Stimulated activated naive CD8-positive, alpha-beta T cell treated with anti-CD3 and anti-CD28 coated beads, Interleukin-15, amount 100 ng/mL, for 72 hours (primary cell): ENCODE results near the gene CENPF.

Experiments used
- ATAC-seq: fragments of 150-1000 bp; cut with Tn5 transposase; 2 replicates; pipeline ENCODE4 v1.10.0; 2021; ENCODE audit warnings: mild to moderate bottlenecking, moderate library complexity
- DNase-seq, 2 donors: peaks; one replicate each; pipeline ENCODE4 v3.0.0; 2021 to 2022
- H3K27ac Mint-ChIP-seq, 2 donors: one replicate each; pipeline ENCODE4 v1.8.0; 2022; ENCODE audit warnings: mild to moderate bottlenecking in 2 of 2, mixed read lengths in 2 of 2, moderate library complexity in 2 of 2
- H3K27me3 Mint-ChIP-seq: one replicate; pipeline ENCODE4 v1.8.0; 2022; ENCODE audit warnings: mixed read lengths
- H3K4me1 Mint-ChIP-seq: one replicate; pipeline ENCODE4 v1.8.0; 2022; ENCODE audit warnings: mild to moderate bottlenecking, mixed read lengths
- H3K4me3 Mint-ChIP-seq, 2 donors: one replicate each; pipeline ENCODE4 v1.8.0; 2022; ENCODE audit warnings: mild to moderate bottlenecking in 2 of 2, mixed read lengths in 2 of 2, moderate library complexity in 1 of 2
- H3K9me3 Mint-ChIP-seq, 2 donors: one replicate each; pipeline ENCODE4 v1.8.0; 2022; ENCODE audit warnings: mixed read lengths in 2 of 2

The CENPF gene

DNA sequence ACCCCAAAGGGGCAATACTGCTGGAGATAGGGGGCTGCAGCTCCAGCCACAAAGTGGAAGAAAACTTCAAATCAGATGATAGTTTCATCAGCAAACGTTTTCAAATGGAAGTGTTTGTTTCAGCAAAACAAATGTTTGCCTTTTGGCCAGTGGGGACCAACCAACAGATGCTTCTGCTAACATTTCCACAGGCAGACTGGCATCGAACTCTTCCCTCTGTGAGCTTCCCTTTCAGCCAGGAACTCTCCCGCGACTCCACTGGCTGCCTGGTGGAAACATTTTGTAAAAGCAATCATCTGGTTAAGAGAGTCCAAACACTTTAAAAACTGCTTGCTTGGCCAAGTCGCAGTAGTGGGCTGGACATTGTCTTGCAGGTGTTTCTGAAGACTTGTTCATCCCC lies 30.7 kb downstream of the CENPF start:
- Mint-ChIP-seq H3K27ac (no peak overlapping the region), H3K27me3 (no peaks in the 10 kb centered on the region), H3K4me1 (peaks cover 37% of the 10 kb centered on the region), H3K9me3 (no peaks in the 10 kb centered on the region), H3K4me3 (no peak overlapping the region)
- ATAC-seq (no peak), DNase-seq (no peak)

DNA sequence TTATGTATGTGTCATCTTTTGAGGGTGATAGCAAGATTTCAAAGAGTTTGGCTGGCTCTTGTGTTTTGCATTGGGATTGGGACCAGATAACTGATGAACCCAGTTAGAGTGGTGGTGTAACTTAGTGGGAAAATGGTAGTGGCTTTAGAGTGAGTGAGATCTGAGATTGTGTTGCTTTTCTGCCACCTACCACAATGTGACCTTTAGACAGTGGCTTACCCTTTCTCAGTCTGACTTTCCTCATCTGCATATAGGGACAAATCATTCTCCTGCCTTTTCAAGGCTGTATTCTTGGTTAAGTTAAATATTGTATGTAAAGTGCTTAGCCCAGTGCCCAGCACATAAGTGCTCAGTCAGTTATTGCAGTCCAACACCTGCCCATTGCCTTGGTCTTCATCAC lies 31.3 kb downstream of the CENPF start:
- no peak overlapping the region for H3K27ac Mint-ChIP-seq
- no peak for DNase-seq
- H3K27me3 Mint-ChIP-seq = no peaks in the 10 kb centered on the region
- peak; percentile 49 for ATAC-seq
- no peaks in the 10 kb centered on the region for H3K9me3 Mint-ChIP-seq
- peaks cover 43% of the 10 kb centered on the region for H3K4me1 Mint-ChIP-seq
- H3K4me3 Mint-ChIP-seq = no peak overlapping the region

DNA sequence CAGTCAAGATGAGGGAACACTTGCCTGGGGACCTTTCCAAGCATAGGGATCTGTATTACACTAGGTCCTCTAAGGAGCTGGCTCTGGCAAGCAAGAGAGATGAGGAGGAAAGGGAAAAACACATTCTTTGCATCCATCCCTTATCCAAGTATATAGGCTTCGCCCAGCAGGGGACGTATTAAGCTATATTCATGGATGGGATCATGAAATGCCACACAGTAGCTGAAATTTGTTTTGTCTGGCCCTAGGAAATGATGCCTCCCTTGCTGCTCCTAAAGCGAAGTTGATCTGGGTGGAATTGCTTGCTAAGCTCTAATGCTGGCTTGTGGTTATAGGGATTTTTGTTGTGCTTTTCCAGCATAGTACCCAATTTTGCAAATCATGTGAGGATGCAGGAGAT lies 32.1 kb downstream of the CENPF start:
- DNase-seq = no peak
- Mint-ChIP-seq H3K4me3 (no peak overlapping the region), H3K9me3 (no peaks in the 10 kb centered on the region), H3K4me1 (peaks cover 43% of the 10 kb centered on the region), H3K27ac (no peak overlapping the region), H3K27me3 (no peaks in the 10 kb centered on the region)
- no peak for ATAC-seq

DNA sequence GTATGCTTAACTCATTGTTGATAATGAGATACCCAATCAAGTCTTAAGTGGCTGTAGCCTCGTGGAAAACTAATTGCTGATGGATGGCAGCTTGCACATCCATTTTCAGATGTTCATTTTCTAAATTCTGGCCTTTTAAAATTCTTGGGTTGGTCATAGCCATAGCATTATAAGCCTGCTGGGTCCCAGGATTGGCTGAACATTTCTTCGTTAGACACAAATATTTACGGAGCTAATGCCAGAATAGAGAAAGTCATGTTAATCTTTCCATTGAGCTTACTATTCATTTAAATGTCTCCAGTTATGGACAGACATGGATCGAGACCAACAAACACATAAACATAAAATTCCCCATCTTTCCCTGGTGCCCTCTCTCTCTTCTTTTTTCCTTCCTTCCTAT lies 32.5 kb downstream of the CENPF start:
- H3K4me1 Mint-ChIP-seq = peaks cover 43% of the 10 kb centered on the region
- no peak overlapping the region for H3K27ac Mint-ChIP-seq
- H3K9me3 Mint-ChIP-seq = no peaks in the 10 kb centered on the region
- no peak for DNase-seq
- H3K27me3 Mint-ChIP-seq = no peaks in the 10 kb centered on the region
- H3K4me3 Mint-ChIP-seq = no peak overlapping the region
- ATAC-seq = no peak

DNA sequence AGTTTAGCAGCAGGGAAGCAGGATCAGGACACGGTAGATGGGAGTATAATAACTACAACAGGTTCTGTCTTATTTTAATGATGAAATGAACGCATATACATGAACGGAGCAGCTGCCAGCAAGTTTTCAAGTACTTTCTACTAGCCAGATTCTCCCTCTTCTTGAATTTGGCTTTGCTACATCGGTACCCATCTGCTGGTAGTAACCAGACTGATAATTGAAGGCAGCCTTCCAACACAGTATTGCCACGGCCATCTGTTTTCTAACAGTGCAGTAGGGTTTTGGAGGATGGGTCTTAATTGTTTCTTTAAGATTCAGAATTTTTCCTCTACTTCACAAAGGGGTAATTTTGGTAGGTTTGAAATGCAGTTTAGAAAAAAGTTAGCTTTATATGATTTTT lies 33.4 kb downstream of the CENPF start:
- Mint-ChIP-seq H3K27ac (no peak overlapping the region), H3K4me1 (peaks cover 43% of the 10 kb centered on the region), H3K27me3 (no peaks in the 10 kb centered on the region)

DNA sequence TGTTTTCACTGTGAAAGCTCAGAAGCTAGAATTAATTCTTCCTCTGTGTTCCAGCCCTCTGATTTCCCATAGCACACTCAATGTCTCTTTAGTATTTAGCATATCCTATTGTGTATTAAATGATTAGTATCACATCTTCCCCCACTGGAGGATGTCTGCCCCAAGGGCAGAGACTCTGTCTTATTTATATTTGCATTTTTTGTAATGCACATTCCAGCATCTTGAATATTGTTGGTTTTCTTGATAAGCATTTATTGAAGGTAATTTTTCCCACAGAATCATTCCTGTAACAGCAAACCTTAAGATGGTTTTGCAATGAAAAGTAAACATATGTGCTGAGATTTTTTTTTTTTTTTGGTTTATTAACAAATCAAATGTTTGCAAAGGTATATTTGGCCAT lies 34.1 kb downstream of the CENPF start:
- DNase-seq (no peak), ATAC-seq (no peak)
- Mint-ChIP-seq H3K27ac (no peak overlapping the region), H3K27me3 (no peaks in the 10 kb centered on the region), H3K9me3 (no peaks in the 10 kb centered on the region), H3K4me1 (peaks cover 37% of the 10 kb centered on the region), H3K4me3 (no peak overlapping the region)

More for the DNA sequence above, 33.4 kb downstream of the CENPF start:
- Mint-ChIP-seq H3K4me3 (no peak overlapping the region), H3K9me3 (no peaks in the 10 kb centered on the region)
- no peak for DNase-seq
- no peak for ATAC-seq

DNA sequence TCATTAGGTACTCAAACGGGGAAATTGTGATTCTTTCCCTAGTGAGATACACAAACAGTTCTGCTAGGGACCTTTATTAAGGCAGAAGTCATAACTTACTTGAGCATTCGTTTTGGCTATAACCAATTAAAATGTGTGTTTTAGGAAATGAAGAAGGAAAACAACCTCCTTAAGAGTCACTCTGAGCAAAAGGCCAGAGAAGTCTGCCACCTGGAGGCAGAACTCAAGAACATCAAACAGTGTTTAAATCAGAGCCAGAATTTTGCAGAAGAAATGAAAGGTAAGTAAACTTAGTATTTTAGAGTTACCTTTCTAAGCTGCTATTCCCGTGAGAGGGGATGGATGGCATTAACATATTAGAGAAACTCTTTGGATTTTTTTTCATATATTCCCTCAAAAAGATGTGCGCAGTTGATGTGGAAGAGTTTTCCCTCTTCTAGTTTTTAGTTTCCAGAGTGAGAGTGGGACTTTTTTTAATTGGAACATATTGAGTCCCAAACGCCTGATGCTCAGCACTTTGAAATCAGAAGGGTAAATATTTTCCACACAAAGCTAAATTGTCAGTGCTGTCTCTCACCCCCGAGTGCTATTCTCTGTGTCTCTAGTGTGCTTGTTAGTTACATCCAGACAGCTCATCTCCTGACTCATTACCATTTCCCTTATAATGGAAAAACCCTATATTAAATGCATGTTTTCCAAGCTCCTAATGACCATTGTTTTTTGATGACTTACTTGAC lies 34.9 kb downstream of the CENPF start:
- Mint-ChIP-seq H3K9me3 (no peaks in the 10 kb centered on the region), H3K4me3 (no peak overlapping the region), H3K4me1 (peaks cover 34% of the 10 kb centered on the region), H3K27me3 (no peaks in the 10 kb centered on the region), H3K27ac (no peak overlapping the region)
- ATAC-seq = no peak
- DNase-seq = no peak

DNA sequence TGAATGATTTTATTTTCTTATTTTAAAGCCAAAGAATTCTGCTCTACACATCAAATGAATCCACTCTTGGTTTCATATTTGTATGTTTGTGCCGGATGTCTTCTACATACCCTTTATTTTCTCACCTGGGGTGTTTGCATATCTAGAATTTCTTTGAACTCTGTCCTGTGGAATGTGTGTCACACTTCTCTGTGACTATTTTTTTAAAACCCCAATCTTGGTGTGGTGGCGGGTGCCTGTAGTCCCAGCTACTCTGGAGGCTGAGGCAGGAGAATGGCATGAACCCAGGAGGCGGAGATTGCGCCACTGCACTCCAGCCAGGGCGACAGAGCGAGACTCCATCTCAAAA lies 35.4 kb downstream of the CENPF start:
- Mint-ChIP-seq H3K27ac (peak overlapping the region in 1 of 2 donors; percentile 85), H3K27me3 (no peaks in the 10 kb centered on the region), H3K4me1 (peaks cover 34% of the 10 kb centered on the region), H3K4me3 (no peak overlapping the region), H3K9me3 (no peaks in the 10 kb centered on the region)
- ATAC-seq (no peak), DNase-seq (no peak)

DNA sequence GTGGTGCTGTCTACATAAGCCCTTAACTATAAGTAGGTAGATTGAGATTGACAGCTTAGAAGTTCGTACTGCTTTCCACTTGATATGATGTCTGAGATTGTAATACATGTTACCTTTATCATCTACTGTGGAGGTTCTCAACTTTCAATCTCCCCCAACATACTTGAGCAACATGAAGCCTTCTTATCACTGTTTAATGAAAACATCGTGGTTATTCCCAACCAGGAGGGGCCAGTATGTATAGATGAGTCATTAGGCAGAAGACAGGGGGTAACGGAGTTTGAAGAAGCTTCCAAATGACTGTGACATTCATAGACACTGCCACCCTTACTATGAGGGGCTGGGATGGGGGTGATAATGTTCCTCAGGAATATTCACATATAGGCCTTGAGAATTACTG lies 36.0 kb downstream of the CENPF start:
- Mint-ChIP-seq H3K27me3 (no peaks in the 10 kb centered on the region), H3K9me3 (no peaks in the 10 kb centered on the region), H3K4me3 (no peak overlapping the region), H3K27ac (no peak overlapping the region), H3K4me1 (peaks cover 29% of the 10 kb centered on the region)
- no peak for ATAC-seq
- DNase-seq = no peak

DNA sequence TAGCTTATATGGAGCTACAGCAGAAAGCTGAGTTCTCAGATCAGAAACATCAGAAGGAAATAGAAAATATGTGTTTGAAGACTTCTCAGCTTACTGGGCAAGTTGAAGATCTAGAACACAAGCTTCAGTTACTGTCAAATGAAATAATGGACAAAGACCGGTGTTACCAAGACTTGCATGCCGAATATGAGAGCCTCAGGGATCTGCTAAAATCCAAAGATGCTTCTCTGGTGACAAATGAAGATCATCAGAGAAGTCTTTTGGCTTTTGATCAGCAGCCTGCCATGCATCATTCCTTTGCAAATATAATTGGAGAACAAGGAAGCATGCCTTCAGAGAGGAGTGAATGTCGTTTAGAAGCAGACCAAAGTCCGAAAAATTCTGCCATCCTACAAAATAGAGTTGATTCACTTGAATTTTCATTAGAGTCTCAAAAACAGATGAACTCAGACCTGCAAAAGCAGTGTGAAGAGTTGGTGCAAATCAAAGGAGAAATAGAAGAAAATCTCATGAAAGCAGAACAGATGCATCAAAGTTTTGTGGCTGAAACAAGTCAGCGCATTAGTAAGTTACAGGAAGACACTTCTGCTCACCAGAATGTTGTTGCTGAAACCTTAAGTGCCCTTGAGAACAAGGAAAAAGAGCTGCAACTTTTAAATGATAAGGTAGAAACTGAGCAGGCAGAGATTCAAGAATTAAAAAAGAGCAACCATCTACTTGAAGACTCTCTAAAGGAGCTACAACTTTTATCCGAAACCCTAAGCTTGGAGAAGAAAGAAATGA lies 37.6 kb downstream of the CENPF start:
- Mint-ChIP-seq H3K27me3 (no peaks in the 10 kb centered on the region), H3K4me1 (peaks cover 24% of the 10 kb centered on the region), H3K27ac (no peak overlapping the region), H3K9me3 (peaks cover 2 to 12% of the 10 kb centered on the region in 2 donors), H3K4me3 (no peak overlapping the region)
- DNase-seq = no peak
- no peak for ATAC-seq

DNA sequence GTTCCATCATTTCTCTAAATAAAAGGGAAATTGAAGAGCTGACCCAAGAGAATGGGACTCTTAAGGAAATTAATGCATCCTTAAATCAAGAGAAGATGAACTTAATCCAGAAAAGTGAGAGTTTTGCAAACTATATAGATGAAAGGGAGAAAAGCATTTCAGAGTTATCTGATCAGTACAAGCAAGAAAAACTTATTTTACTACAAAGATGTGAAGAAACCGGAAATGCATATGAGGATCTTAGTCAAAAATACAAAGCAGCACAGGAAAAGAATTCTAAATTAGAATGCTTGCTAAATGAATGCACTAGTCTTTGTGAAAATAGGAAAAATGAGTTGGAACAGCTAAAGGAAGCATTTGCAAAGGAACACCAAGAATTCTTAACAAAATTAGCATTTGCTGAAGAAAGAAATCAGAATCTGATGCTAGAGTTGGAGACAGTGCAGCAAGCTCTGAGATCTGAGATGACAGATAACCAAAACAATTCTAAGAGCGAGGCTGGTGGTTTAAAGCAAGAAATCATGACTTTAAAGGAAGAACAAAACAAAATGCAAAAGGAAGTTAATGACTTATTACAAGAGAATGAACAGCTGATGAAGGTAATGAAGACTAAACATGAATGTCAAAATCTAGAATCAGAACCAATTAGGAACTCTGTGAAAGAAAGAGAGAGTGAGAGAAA lies 38.4 kb downstream of the CENPF start:
- ATAC-seq (no peak), DNase-seq (no peak)
- peaks cover 9 to 19% of the 10 kb centered on the region in 2 donors for H3K9me3 Mint-ChIP-seq
- no peak overlapping the region for H3K4me3 Mint-ChIP-seq
- peaks cover 24% of the 10 kb centered on the region for H3K4me1 Mint-ChIP-seq
- H3K27ac Mint-ChIP-seq = no peak overlapping the region
- no peaks in the 10 kb centered on the region for H3K27me3 Mint-ChIP-seq

DNA sequence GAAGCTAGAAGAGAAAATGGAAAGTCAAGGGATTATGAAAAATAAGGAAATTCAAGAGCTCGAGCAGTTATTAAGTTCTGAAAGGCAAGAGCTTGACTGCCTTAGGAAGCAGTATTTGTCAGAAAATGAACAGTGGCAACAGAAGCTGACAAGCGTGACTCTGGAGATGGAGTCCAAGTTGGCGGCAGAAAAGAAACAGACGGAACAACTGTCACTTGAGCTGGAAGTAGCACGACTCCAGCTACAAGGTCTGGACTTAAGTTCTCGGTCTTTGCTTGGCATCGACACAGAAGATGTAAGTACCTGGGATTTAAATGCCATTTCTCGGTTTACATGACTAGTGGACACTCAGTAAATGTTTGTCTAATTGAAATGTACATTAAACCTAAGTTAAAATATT lies 40.0 kb downstream of the CENPF start:
- Mint-ChIP-seq H3K27me3 (no peaks in the 10 kb centered on the region), H3K9me3 (peaks cover 12 to 27% of the 10 kb centered on the region in 2 donors), H3K4me3 (no peak overlapping the region), H3K27ac (no peak overlapping the region), H3K4me1 (peaks cover 12% of the 10 kb centered on the region)
- DNase-seq (no peak), ATAC-seq (no peak)

DNA sequence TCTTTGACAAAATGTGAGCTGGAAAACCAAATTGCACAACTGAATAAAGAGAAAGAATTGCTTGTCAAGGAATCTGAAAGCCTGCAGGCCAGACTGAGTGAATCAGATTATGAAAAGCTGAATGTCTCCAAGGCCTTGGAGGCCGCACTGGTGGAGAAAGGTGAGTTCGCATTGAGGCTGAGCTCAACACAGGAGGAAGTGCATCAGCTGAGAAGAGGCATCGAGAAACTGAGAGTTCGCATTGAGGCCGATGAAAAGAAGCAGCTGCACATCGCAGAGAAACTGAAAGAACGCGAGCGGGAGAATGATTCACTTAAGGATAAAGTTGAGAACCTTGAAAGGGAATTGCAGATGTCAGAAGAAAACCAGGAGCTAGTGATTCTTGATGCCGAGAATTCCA lies 42.7 kb downstream of the CENPF start:
- H3K27ac Mint-ChIP-seq = peak overlapping the region in 1 of 2 donors; percentile 35

DNA sequence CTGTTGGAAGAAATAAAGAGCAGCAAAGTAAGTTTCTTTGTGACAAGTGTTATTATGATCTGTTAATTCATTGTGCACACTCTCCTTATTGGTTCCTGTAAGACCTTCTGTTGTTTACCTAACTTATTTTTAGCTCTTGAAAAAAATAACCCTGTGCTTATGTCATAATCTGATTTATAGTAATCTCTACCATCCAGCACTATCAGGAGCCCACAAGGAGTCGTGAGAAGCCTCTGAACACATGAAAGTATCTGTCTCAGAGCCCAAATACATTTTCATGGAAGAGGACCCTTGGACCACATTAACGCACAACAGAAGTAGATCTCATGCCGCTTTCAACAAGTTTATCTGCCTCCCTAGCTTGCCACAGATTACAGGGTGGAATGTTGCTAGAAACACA lies 45.8 kb downstream of the CENPF start:
- Mint-ChIP-seq H3K4me1 (no peaks in the 10 kb centered on the region), H3K27ac (no peak overlapping the region), H3K9me3 (peaks cover 20 to 35% of the 10 kb centered on the region in 2 donors), H3K27me3 (no peaks in the 10 kb centered on the region), H3K4me3 (no peak overlapping the region)
- ATAC-seq = no peak
- DNase-seq = no peak

More for the DNA sequence above, 42.7 kb downstream of the CENPF start:
- H3K27me3 Mint-ChIP-seq = no peaks in the 10 kb centered on the region
- ATAC-seq (no peak), DNase-seq (no peak)
- no peak overlapping the region for H3K4me3 Mint-ChIP-seq
- H3K9me3 Mint-ChIP-seq = peaks cover 20 to 35% of the 10 kb centered on the region in 2 donors
- no peaks in the 10 kb centered on the region for H3K4me1 Mint-ChIP-seq

DNA sequence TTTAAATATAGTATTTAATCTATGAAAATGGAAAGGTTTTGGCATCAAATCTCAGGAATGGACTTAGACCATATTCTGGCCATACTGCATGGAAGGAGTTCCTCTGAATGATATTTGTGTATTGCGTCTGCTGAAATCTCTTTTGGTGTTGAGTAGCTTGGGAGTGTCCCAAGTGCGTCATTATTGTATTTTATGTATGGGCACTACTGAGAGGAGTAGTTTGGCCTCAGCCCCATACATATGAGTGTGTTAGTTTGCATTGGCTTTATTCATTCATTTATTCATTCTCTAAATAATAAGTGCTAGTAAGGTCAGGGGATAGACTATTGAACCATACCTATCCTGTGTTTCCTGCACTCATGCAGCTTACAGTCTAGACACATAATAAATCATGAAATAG lies 46.6 kb downstream of the CENPF start:
- Mint-ChIP-seq H3K4me3 (no peak overlapping the region), H3K9me3 (peaks cover 20 to 33% of the 10 kb centered on the region in 2 donors), H3K27ac (no peak overlapping the region), H3K4me1 (no peaks in the 10 kb centered on the region), H3K27me3 (no peaks in the 10 kb centered on the region)
- DNase-seq = no peak
- no peak for ATAC-seq

DNA sequence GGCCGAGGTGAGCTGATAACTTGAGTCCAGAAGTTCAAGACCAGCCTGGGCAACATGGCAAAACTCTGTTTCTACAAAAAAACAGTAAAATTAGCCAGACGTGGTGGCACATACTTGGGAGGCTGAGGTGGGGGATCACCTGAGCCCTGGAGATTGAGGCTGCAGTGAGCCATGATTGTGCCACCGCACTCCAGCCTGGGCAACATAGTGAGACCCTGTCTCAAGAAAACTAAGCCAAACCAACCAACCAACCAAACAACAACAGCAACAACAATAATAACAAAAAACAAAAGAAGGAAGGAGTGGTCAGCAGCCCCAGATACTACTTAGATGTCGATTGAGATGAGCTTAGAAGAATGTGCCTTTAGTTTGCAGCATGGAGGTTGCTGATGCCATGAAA lies 47.7 kb downstream of the CENPF start:
- peaks cover 18 to 22% of the 10 kb centered on the region in 2 donors for H3K9me3 Mint-ChIP-seq
- no peaks in the 10 kb centered on the region for H3K4me1 Mint-ChIP-seq
- DNase-seq (no peak), ATAC-seq (no peak)
- H3K27me3 Mint-ChIP-seq = no peaks in the 10 kb centered on the region
- H3K4me3 Mint-ChIP-seq = no peak overlapping the region
- peak overlapping the region in 1 of 2 donors; percentile 48 for H3K27ac Mint-ChIP-seq
